Measurements from ENCODE around the gene ELL. TPM values are rescaled to one million over a fixed set of nuclear protein-coding genes. Genes with fewer than 3 reads are reported as not detected.
"Not testable (repeated sequence)": the region's sequence is repeated elsewhere in the genome, so short reads cannot be mapped to it uniquely, and the experiment has no call there.

ELL gene
- total and polyA plus RNA-seq, 9 donors, result 1.6 to 22.3 (median 17.0) TPM

DNA sequence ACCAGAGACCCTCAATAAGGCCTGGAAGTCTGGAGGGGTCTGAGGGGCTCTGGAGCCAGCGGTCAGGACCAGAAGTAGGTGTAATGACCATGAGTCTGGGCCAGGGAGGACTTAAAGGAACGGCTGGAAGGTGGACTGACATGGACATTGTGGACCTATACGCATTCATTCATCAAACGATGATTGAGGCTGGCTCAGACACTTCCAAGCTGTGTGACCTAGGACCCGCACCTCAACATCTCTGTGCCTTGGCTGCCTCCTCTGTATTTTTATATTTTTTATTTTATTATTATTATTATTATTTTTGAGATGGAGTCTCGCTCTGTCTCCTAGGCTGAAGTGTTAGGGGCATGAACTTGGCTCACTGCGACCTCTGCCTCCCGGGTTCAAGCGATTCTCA is 115.1 kb downstream of the ELL start:
- Histone ChIP-seq H3K4me3 (no peak overlapping the region), H3K36me3 (no peaks in the 10 kb centered on the region), H3K27me3 (no peaks in the 10 kb centered on the region), H3K27ac (no peak overlapping the region), H3K4me1 (ENCODE audit: insufficient read depth) (no peaks in the 10 kb centered on the region), H3K9me3 (no peaks in the 10 kb centered on the region)
- 89 to 93% (median 92%) methylated on average over 9 of the region's 9 CpGs for WGBS, 3 donors
- intact Hi-C loops (cut with DNase I), result loop anchor here in 1 of 4 donors (10.0 kb wide), 1 partner anchor 52 kb away; no protein-coding TSS in a partner anchor
- TF ChIP-seq EP300 (IDR thresholded peaks at IDR 0.05), result no peak
- TF ChIP-seq POLR2A (IDR thresholded peaks at IDR 0.05), result no peak
- TF ChIP-seq CTCF (IDR thresholded peaks at IDR 0.05), result no peak
- DNase-seq, result no peak

- H3K4me1 ChIP-seq (ENCODE audit: insufficient read depth); DNase-seq; H3K27ac ChIP-seq; H3K9me3 ChIP-seq; H3K36me3 ChIP-seq; H3K4me3 ChIP-seq; H3K27me3 ChIP-seq: not testable (repeated sequence)
- WGBS, 3 donors, result 88 to 93% (median 88%) methylated on average over 11 of the region's 11 CpGs
- intact Hi-C loops (cut with DNase I), result loop anchor here in 1 of 4 donors (10.0 kb wide), 1 partner anchor 51 kb away; no protein-coding TSS in a partner anchor
Measured at GRCh38 chr19:18405754-18406153, 116.1 kb downstream of the ELL start.

DNA sequence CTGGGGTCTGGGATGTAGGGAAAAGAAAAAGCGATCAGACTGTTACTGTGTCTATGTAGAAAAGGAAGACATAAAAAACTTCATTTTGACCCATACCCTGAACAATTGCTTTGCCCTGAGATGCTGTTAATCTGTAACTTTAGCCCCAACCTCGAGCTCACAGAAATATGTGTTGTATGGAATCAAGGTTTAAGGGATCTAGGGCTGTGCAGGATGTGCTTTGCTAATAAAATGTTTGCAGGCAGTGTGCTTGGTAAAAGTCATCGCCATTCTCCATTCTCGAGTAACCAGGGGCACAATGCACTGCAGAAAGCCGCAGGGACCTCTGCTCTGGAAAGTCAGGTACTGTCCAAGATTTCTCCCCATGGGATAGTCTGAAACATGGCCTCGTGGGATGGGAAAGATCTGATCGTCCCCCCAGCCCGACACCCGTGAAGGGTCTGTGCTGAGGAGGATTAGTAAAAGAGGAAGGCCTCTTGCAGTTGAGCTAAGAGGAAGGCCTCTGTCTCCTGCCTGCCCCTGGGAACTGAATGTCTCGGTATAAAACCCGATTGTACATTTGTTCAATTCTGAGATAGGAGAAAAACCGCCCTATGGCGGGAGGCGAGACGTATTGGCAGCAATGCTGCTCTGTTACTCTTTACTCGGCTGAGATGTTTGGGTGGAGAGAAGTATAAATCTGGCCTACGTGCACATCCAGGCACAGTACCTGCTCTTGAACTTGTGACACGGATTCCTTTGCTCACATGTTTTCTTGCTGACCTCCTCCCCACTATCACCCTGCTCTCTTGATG is 119.2 kb downstream of the ELL start:
- WGBS, 3 donors, result 78 to 84% (median 81%) methylated on average over 18 of the region's 18 CpGs
- DNase-seq; H3K9me3 ChIP-seq; H3K4me1 ChIP-seq (ENCODE audit: insufficient read depth); H3K36me3 ChIP-seq; H3K27me3 ChIP-seq; H3K4me3 ChIP-seq; H3K27ac ChIP-seq: not testable (repeated sequence)
- intact Hi-C loops (cut with DNase I), result loop anchor here in 1 of 4 donors (10.0 kb wide), 1 partner anchor 48 kb away; no protein-coding TSS in a partner anchor

- Histone ChIP-seq H3K4me1 (ENCODE audit: insufficient read depth) (peaks cover 9% of the 10 kb centered on the region), H3K36me3 (no peaks in the 10 kb centered on the region), H3K27ac (no peak overlapping the region), H3K4me3 (no peak overlapping the region), H3K9me3 (no peaks in the 10 kb centered on the region), H3K27me3 (no peaks in the 10 kb centered on the region)
- intact Hi-C loops (cut with DNase I), result loop anchor here in 1 of 4 donors (10.0 kb wide), 1 partner anchor 47 kb away; no protein-coding TSS in a partner anchor
- 51 to 53% (median 51%) methylated on average over 7 of the region's 7 CpGs for whole genome bisulfite sequencing, 3 donors
- no peak for DNase-seq
- TF ChIP-seq CTCF (IDR thresholded peaks at IDR 0.05) (no peak), EP300 (IDR thresholded peaks at IDR 0.05) (no peak), POLR2A (IDR thresholded peaks at IDR 0.05) (no peak)
Measured at GRCh38 chr19:18401580-18402112, 120.2 kb downstream of the ELL start.

GRCh38 chr19:18399008-18399407 is 122.9 kb downstream of the ELL start:
- intact Hi-C loops (cut with DNase I), result no loop called here
- peak in 1 of 5 donors; percentile 30 for DNase-seq

More at GRCh38 chr19:18399008-18399407, 122.9 kb downstream of the ELL start:
- no peak for TF ChIP-seq EP300 (IDR thresholded peaks at IDR 0.05)
- TF ChIP-seq CTCF (IDR thresholded peaks at IDR 0.05), result no peak
- TF ChIP-seq POLR2A (IDR thresholded peaks at IDR 0.05), result no peak
- WGBS, 3 donors, result 35 to 52% (median 37%) methylated on average over 6 of the region's 6 CpGs
- H3K4me3 ChIP-seq, result no peak overlapping the region
- peaks cover 14% of the 10 kb centered on the region for H3K4me1 ChIP-seq (ENCODE audit: insufficient read depth)
- no peaks in the 10 kb centered on the region for H3K36me3 ChIP-seq
- no peak overlapping the region for H3K27ac ChIP-seq
- H3K27me3 ChIP-seq, result no peaks in the 10 kb centered on the region
- no peaks in the 10 kb centered on the region for H3K9me3 ChIP-seq

Data from ovary (tissue), 9 donors.